ENCODE data around the gene MLLT1. TPM values are rescaled to one million over a fixed set of nuclear protein-coding genes. Genes with fewer than 3 reads are reported as not detected.

Gene MLLT1
- total and polyA plus RNA-seq, 2 of the 8 experiments (the other 6 are each of a cell fraction or from before 2014, with no cell fraction given) = 18.8 to 45.1 TPM

- no peak for TF ChIP-seq CHD7 (IDR thresholded peaks at IDR 0.05; ENCODE audit: insufficient replicate concordance, low read length)
- TF ChIP-seq RFX5 (IDR thresholded peaks at IDR 0.05; ENCODE audit: borderline replicate concordance, low read depth, low read length) = no peak
- TF ChIP-seq HDAC2 (IDR thresholded peaks at IDR 0.05; ENCODE audit: borderline replicate concordance in 1 of 2, low read depth in 2 of 2, low read length in 2 of 2) = no peak
- TF ChIP-seq TBP (IDR thresholded peaks at IDR 0.05; ENCODE audit: low read depth, low read length) = no peak
- TF ChIP-seq SP4 (IDR thresholded peaks at IDR 0.05; ENCODE audit: low read length) = no peak
- no peak for TF ChIP-seq CTBP2 (IDR thresholded peaks at IDR 0.05; ENCODE audit: borderline replicate concordance, insufficient read depth, insufficient read length, low read length)
- TF ChIP-seq TAF1 (IDR thresholded peaks at IDR 0.05; ENCODE audit: low read depth, low read length) = no peak
- no peak for TF ChIP-seq ASH2L (IDR thresholded peaks at IDR 0.05; ENCODE audit: low read length)
- no peak for TF ChIP-seq PHF8 (conservative IDR thresholded peaks at IDR 0.05; ENCODE audit: low read depth, low read length)
- TF ChIP-seq KDM4A (IDR thresholded peaks at IDR 0.05; ENCODE audit: low read depth, low read length, severe bottlenecking) = no peak
- TF ChIP-seq NANOG (IDR thresholded peaks at IDR 0.05; ENCODE audit: insufficient read depth, low read depth, low read length, poor library complexity, severe bottlenecking) = no peak
- TF ChIP-seq SUZ12 (IDR thresholded peaks at IDR 0.05; ENCODE audit: low read length) = no peak
Observed at GRCh38 chr19:6324757-6325156, 45.0 kb upstream of the MLLT1 start (continued).
